ENCODE data around the gene VAT1L.

VAT1L gene

GRCh38 chr16:77993111-77993985 is 205.0 kb downstream of the VAT1L start:
- TF ChIP-seq CTCF (IDR thresholded peaks at IDR 0.05): no peak
- Histone ChIP-seq H3K27me3 (no peaks in the 10 kb centered on the region), H3K27ac (no peak overlapping the region), H3K9me3 (no peaks in the 10 kb centered on the region), H3K4me1 (ENCODE audit: control insufficient read depth in 1 of 2, insufficient read depth in 1 of 2, low read depth in 1 of 2, low read length in 1 of 2) (no peaks in the 10 kb centered on the region), H3K4me3 (ENCODE audit: low read depth in 1 of 2, low read length in 1 of 2) (no peak overlapping the region), H3K36me3 (no peaks in the 10 kb centered on the region)

GRCh38 chr16:77995843-77996455 is 207.6 kb downstream of the VAT1L start:
- H3K27ac ChIP-seq: no peak overlapping the region
- no peaks in the 10 kb centered on the region for H3K36me3 ChIP-seq
- H3K9me3 ChIP-seq: no peaks in the 10 kb centered on the region
- H3K4me1 ChIP-seq (ENCODE audit: control insufficient read depth in 1 of 2, insufficient read depth in 1 of 2, low read depth in 1 of 2, low read length in 1 of 2): no peaks in the 10 kb centered on the region
- no peak overlapping the region for H3K4me3 ChIP-seq (ENCODE audit: low read depth in 1 of 2, low read length in 1 of 2)
- H3K27me3 ChIP-seq: no peaks in the 10 kb centered on the region
- no peak for TF ChIP-seq CTCF (IDR thresholded peaks at IDR 0.05)

- Histone ChIP-seq H3K27me3 (no peaks in the 10 kb centered on the region), H3K9me3 (no peaks in the 10 kb centered on the region), H3K4me1 (ENCODE audit: control insufficient read depth in 1 of 2, insufficient read depth in 1 of 2, low read depth in 1 of 2, low read length in 1 of 2) (no peaks in the 10 kb centered on the region), H3K4me3 (ENCODE audit: low read depth in 1 of 2, low read length in 1 of 2) (no peak overlapping the region), H3K27ac (no peak overlapping the region), H3K36me3 (no peaks in the 10 kb centered on the region)
- TF ChIP-seq CTCF (IDR thresholded peaks at IDR 0.05): no peak
Measured at GRCh38 chr16:77998350-77999023, 210.1 kb downstream of the VAT1L start.

GRCh38 chr16:78001451-78002025 is 213.2 kb downstream of the VAT1L start:
- H3K27me3 ChIP-seq: no peaks in the 10 kb centered on the region
- H3K36me3 ChIP-seq: no peaks in the 10 kb centered on the region
- no peak overlapping the region for H3K4me3 ChIP-seq (ENCODE audit: low read depth in 1 of 2, low read length in 1 of 2)
- H3K27ac ChIP-seq: no peak overlapping the region
- H3K9me3 ChIP-seq: no peaks in the 10 kb centered on the region
- H3K4me1 ChIP-seq (ENCODE audit: control insufficient read depth in 1 of 2, insufficient read depth in 1 of 2, low read depth in 1 of 2, low read length in 1 of 2): no peaks in the 10 kb centered on the region
- no peak for TF ChIP-seq CTCF (IDR thresholded peaks at IDR 0.05)

- Histone ChIP-seq H3K27ac (no peak overlapping the region), H3K4me3 (ENCODE audit: low read depth in 1 of 2, low read length in 1 of 2) (no peak overlapping the region), H3K4me1 (ENCODE audit: control insufficient read depth in 1 of 2, insufficient read depth in 1 of 2, low read depth in 1 of 2, low read length in 1 of 2) (no peaks in the 10 kb centered on the region), H3K36me3 (no peaks in the 10 kb centered on the region), H3K9me3 (no peaks in the 10 kb centered on the region), H3K27me3 (no peaks in the 10 kb centered on the region)
- TF ChIP-seq CTCF (IDR thresholded peaks at IDR 0.05): peak; percentile 43
Measured at GRCh38 chr16:78002915-78003538, 214.7 kb downstream of the VAT1L start.
